Activated naive CD4-positive, alpha-beta T cell (primary cell): Measurements from ENCODE around the gene GPR32.
"Not testable (repeated sequence)": the region's sequence is repeated elsewhere in the genome, so short reads cannot be mapped to it uniquely, and the experiment has no call there.

ENCODE experiments used
- DNase-seq, 4 experiments: peaks; one replicate each; lab custom pipeline; 2025; lab: John Stamatoyannopoulos, UW

The GPR32 gene

GRCh38 chr19:50770164-50770563 lies at the start of gene GPR32:
Gene GPR32, plus strand, starts transcription at chr19:50770464. Its CDS starts 137 bp downstream, at chr19:50770601.
- not testable (repeated sequence) for DNase-seq

GRCh38 chr19:50720921-50721381 lies 49.3 kb upstream of the GPR32 start:
- DNase-seq = no peak

- no peak for DNase-seq
Observed at GRCh38 chr19:50721441-50722137, 48.7 kb upstream of the GPR32 start.

GRCh38 chr19:50722201-50723013 lies 47.9 kb upstream of the GPR32 start:
- no peak for DNase-seq

GRCh38 chr19:50723069-50723468 lies 47.2 kb upstream of the GPR32 start, which contains the start of gene CLEC11A:
Gene CLEC11A, plus strand, starts transcription at chr19:50723364. Its CDS starts 162 bp downstream, at chr19:50723526.
- DNase-seq = no peak

GRCh38 chr19:50723735-50724521 lies 46.3 kb upstream of the GPR32 start:
- no peak for DNase-seq

- DNase-seq = peak; percentile 76 to 92 (median 82)
Observed at GRCh38 chr19:50724522-50725217, 45.6 kb upstream of the GPR32 start.

- DNase-seq = peak in 1 of 4 experiments; percentile 67
Observed at GRCh38 chr19:50725218-50725910, 44.9 kb upstream of the GPR32 start.

GRCh38 chr19:50725911-50726230 lies 44.4 kb upstream of the GPR32 start:
- no peak for DNase-seq

GRCh38 chr19:50728084-50728737 lies 42.1 kb upstream of the GPR32 start:
- DNase-seq = peak in 3 of 4 experiments; percentile 6 to 57 (median 49)

- no peak for DNase-seq
Observed at GRCh38 chr19:50729894-50730293, 40.4 kb upstream of the GPR32 start.

- no peak for DNase-seq
Observed at GRCh38 chr19:50735869-50736268, 34.4 kb upstream of the GPR32 start.

GRCh38 chr19:50736338-50736737 lies 33.9 kb upstream of the GPR32 start:
- DNase-seq = no peak

GRCh38 chr19:50739132-50739913 lies 30.9 kb upstream of the GPR32 start:
- no peak for DNase-seq

- no peak for DNase-seq
Observed at GRCh38 chr19:50739914-50740426, 30.3 kb upstream of the GPR32 start.

- DNase-seq = no peak
Observed at GRCh38 chr19:50741179-50741933, 28.9 kb upstream of the GPR32 start.

GRCh38 chr19:50743537-50743936 lies 26.7 kb upstream of the GPR32 start:
- DNase-seq = no peak

GRCh38 chr19:50745221-50745620 lies 25.0 kb upstream of the GPR32 start:
- DNase-seq = no peak

- DNase-seq = not testable (repeated sequence)
Observed at GRCh38 chr19:50747141-50747540, 23.1 kb upstream of the GPR32 start.
